DOHH2 (cell line): ENCODE measurements around the gene WDR75.

Experiments used
- H3F3A ChIP-seq: fragments of 200-600 bp; sonication (generic), shearing (Covaris generic); 2 replicates; pipeline ENCODE4 v1.6.0; 2016; ENCODE audit warnings: antibody characterized with exemption, mild to moderate bottlenecking; ENCODE audit not compliant: control insufficient read depth, insufficient read depth
- H3K27ac ChIP-seq: fragments of 200-600 bp; sonication (generic); 2 replicates; pipeline ENCODE4 v1.5.1; 2014; ENCODE audit warnings: low read depth, mild to moderate bottlenecking, low read length, moderate library complexity
- H3K27me3 ChIP-seq: fragments of 200-600 bp; sonication (generic); 2 replicates; pipeline ENCODE4 v1.6.1; 2014; ENCODE audit warnings: mild to moderate bottlenecking, low read length, mixed read lengths; ENCODE audit not compliant: control insufficient read depth
- H3K36me3 ChIP-seq: fragments of 200-600 bp; sonication (generic); 2 replicates; pipeline ENCODE4 v1.6.1; 2014; ENCODE audit warnings: mild to moderate bottlenecking, low read length, moderate library complexity, mixed read lengths; ENCODE audit not compliant: control insufficient read depth
- H3K4me1 ChIP-seq: fragments of 200-600 bp; sonication (generic); 2 replicates; pipeline ENCODE4 v1.6.1; 2014; ENCODE audit warnings: mild to moderate bottlenecking, low read length, mixed read lengths; ENCODE audit not compliant: control insufficient read depth
- H3K4me2 ChIP-seq: fragments of 200-600 bp; sonication (generic); 2 replicates; pipeline ENCODE4 v1.6.0; 2014; ENCODE audit warnings: mild to moderate bottlenecking, low read length, moderate library complexity
- H3K4me3 ChIP-seq: fragments of 200-600 bp; sonication (generic); 2 replicates; pipeline ENCODE4 v1.5.1; 2014; ENCODE audit warnings: mild to moderate bottlenecking, low read length, mixed read lengths
- H3K79me2 ChIP-seq: fragments of 200-600 bp; sonication (generic); 2 replicates; pipeline ENCODE4 v1.6.1; 2014; ENCODE audit warnings: mild to moderate bottlenecking, low read length, mixed read lengths; ENCODE audit not compliant: control insufficient read depth
- H3K9me2 ChIP-seq: fragments of 200-600 bp; sonication (generic); replicated peaks from 2 replicates; pipeline ENCODE4 v1.6.1; 2014; ENCODE audit warnings: mild to moderate bottlenecking, low read length, mixed read lengths; ENCODE audit not compliant: control insufficient read depth
- H3K9me3 ChIP-seq: fragments of 200-600 bp; sonication (generic); 2 replicates; pipeline ENCODE4 v1.6.1; 2014; ENCODE audit warnings: antibody characterized with exemption, low read length, mixed read lengths; ENCODE audit not compliant: control insufficient read depth, insufficient read depth
- H4K20me1 ChIP-seq: fragments of 200-600 bp; sonication (generic); 2 replicates; pipeline ENCODE4 v1.6.0; 2014; ENCODE audit warnings: low read depth, mild to moderate bottlenecking, antibody characterized with exemption, low read length, moderate library complexity; ENCODE audit not compliant: control insufficient read depth, insufficient read depth
- EZH2phosphoT487 ChIP-seq: fragments of 200-600 bp; sonication (generic); IDR thresholded peaks from 2 replicates; pipeline ENCODE4 v1.6.1; 2017; ENCODE audit warnings: borderline replicate concordance, mild to moderate bottlenecking, antibody characterized with exemption, low read length, moderate library complexity, mixed read lengths
- TF ChIP-seq, protein P1 (sequence below): fragments of 200-600 bp; sonication (generic); IDR thresholded peaks from one replicate; pipeline ENCODE4 v1.5.1; 2014; ENCODE audit warnings: antibody characterized with exemption, mild to moderate bottlenecking, low read depth, low read length; ENCODE audit not compliant: poor library complexity, severe bottlenecking

WDR75 gene

DNA sequence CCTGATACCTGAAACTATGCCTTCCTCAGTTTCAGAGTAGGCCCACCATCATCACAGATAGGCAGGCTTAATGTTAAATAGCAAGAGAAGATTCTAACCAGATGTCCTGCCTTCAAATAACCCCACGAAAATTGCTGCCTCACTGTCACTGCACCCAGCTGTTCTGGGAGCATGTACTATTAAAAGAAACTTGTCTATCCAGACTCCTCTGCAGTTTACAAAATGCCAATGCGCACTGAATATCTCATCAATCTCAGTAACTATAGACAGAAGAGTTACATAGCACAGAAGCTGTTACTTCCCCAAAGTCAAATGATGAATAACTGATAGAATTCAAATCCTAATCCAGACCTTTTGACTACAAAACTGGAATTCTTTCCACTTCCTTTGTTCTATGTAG lies 43.9 kb downstream of the WDR75 start:
- no peak overlapping the region for H3K27ac ChIP-seq

DNA sequence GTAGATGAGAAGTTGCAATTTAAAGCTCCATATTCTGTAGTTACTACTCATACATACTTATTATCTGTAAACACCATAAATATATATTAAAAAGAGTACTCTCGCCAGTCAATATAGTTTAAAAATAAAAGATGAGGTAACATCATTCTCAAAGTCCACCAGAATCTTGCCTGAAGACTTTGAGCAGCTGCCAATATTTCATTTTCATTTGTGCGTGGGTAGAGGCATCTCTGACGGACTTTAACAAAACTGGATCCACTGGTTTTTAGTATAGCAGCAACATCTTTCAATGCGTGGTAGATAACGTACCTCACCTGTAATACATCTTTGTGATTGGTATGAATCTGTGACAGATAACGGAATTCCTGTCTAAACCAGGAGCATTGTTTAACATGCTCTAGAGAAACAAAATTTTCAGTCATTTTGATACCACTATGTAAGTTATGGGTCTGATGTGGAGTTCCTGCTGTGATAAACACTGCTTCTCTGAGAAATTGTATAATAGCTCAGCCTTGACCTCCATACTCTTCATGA lies 45.0 kb downstream of the WDR75 start:
- Histone ChIP-seq H3K4me3 (no peak overlapping the region), H3F3A (no peaks in the 10 kb centered on the region), H3K36me3 (no peaks in the 10 kb centered on the region), H3K27ac (no peak overlapping the region), H3K27me3 (peaks cover 3% of the 10 kb centered on the region; the same call in 1 of the 2 replicates), H3K79me2 (no peaks in the 10 kb centered on the region), H3K9me3 (no peaks in the 10 kb centered on the region), H3K4me1 (no peaks in the 10 kb centered on the region), H3K4me2 (no peak overlapping the region), H4K20me1 (no peaks in the 10 kb centered on the region), H3K9me2 (no peaks in the 10 kb centered on the region)
- TF ChIP-seq EZH2phosphoT487, result no peak
- TF ChIP-seq, protein P1, sequence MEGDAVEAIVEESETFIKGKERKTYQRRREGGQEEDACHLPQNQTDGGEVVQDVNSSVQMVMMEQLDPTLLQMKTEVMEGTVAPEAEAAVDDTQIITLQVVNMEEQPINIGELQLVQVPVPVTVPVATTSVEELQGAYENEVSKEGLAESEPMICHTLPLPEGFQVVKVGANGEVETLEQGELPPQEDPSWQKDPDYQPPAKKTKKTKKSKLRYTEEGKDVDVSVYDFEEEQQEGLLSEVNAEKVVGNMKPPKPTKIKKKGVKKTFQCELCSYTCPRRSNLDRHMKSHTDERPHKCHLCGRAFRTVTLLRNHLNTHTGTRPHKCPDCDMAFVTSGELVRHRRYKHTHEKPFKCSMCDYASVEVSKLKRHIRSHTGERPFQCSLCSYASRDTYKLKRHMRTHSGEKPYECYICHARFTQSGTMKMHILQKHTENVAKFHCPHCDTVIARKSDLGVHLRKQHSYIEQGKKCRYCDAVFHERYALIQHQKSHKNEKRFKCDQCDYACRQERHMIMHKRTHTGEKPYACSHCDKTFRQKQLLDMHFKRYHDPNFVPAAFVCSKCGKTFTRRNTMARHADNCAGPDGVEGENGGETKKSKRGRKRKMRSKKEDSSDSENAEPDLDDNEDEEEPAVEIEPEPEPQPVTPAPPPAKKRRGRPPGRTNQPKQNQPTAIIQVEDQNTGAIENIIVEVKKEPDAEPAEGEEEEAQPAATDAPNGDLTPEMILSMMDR, result no peak

More for the DNA sequence above, 43.9 kb downstream of the WDR75 start:
- H3K4me2 ChIP-seq, result no peak overlapping the region
- H3F3A ChIP-seq, result no peaks in the 10 kb centered on the region
- no peak overlapping the region for H3K4me3 ChIP-seq
- H3K4me1 ChIP-seq, result no peaks in the 10 kb centered on the region
- no peaks in the 10 kb centered on the region for H3K9me2 ChIP-seq
- H4K20me1 ChIP-seq, result no peaks in the 10 kb centered on the region
- no peak for TF ChIP-seq EZH2phosphoT487
- TF ChIP-seq, protein P1, result no peak
- no peaks in the 10 kb centered on the region for H3K36me3 ChIP-seq
- H3K79me2 ChIP-seq, result no peaks in the 10 kb centered on the region
- no peaks in the 10 kb centered on the region; the same call in 1 of the 2 replicates for H3K27me3 ChIP-seq
- no peaks in the 10 kb centered on the region for H3K9me3 ChIP-seq

DNA sequence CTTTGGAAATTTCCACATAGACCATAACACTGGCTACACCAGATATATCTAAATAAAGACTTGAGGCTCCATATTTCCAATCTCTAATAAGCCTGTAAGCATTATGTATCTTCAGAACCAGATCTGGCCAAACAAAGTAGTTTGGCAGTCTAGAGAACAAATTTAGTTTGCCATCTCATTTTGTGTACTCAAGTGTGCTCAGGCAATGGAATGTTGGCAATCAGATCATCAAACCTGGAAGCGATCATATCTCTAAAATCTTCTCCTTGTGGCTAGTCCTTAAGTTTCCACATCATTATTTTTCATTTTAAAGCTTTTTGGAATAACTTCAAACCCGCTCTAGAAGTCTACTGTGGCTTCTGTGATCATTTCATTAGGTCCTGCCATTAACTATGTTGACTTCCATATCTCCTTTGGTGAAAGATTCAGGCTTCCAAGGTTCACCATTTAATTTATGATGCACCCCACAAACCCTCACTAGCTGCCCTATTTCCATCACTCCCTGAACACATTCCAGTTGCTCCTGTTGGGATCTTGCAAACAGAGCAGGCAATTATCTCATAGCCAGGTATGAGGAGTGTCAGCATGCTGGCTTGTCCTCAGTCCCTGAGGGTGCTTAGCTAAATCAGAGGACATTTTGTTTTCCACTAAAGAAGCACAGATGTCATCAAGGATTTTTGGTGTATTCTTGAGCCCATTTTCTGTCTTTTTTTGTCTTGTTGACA lies 46.2 kb downstream of the WDR75 start:
- Histone ChIP-seq H3K4me3 (no peak overlapping the region), H3K36me3 (no peaks in the 10 kb centered on the region), H3K9me3 (no peaks in the 10 kb centered on the region), H4K20me1 (no peaks in the 10 kb centered on the region), H3K27ac (no peak overlapping the region), H3F3A (no peaks in the 10 kb centered on the region), H3K4me1 (no peaks in the 10 kb centered on the region), H3K4me2 (no peak overlapping the region), H3K9me2 (no peaks in the 10 kb centered on the region), H3K79me2 (no peaks in the 10 kb centered on the region), H3K27me3 (peaks cover 6% of the 10 kb centered on the region; the same call in 1 of the 2 replicates)
- no peak for TF ChIP-seq EZH2phosphoT487
- TF ChIP-seq, protein P1, result no peak
